SW 1271 (cell line): Measurements from ENCODE around the gene CASKIN1.
A peak's percentile ranks its signal among the peaks of the same experiment; 100 is the strongest.
"Not testable (repeated sequence)": the region's sequence is repeated elsewhere in the genome, so short reads cannot be mapped to it uniquely, and the experiment has no call there.

Experiments used
- DNase-seq, 2 experiments: peaks; one replicate each; lab custom pipeline; 2025; lab: John Stamatoyannopoulos, UW

Gene CASKIN1

GRCh38 chr16:2133797-2134196, 62.6 kb downstream of the CASKIN1 start:
- DNase-seq, result not testable (repeated sequence)

GRCh38 chr16:2129890-2130447, 66.4 kb downstream of the CASKIN1 start:
- DNase-seq, result not testable (repeated sequence)

DNA sequence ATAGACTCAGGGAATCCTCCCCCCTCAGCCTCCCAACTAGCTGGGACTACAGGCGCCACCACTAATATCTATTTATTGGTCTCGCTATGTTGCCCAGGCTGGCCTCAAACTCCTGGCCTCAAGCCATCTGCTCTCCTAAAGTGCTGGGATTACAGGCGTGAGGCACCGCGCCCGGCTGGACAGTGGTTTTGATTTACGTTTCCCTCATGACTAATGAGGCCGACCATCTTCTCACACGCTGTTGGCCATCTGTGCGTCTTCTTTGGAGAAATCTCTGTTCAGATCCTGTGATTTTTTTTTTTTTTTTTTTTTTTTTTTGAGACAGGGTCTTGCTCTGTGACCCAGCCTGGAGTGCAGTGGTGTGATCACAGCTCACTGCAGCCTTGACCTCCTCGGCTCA, 67.2 kb downstream of the CASKIN1 start:
- DNase-seq, result not testable (repeated sequence)

DNA sequence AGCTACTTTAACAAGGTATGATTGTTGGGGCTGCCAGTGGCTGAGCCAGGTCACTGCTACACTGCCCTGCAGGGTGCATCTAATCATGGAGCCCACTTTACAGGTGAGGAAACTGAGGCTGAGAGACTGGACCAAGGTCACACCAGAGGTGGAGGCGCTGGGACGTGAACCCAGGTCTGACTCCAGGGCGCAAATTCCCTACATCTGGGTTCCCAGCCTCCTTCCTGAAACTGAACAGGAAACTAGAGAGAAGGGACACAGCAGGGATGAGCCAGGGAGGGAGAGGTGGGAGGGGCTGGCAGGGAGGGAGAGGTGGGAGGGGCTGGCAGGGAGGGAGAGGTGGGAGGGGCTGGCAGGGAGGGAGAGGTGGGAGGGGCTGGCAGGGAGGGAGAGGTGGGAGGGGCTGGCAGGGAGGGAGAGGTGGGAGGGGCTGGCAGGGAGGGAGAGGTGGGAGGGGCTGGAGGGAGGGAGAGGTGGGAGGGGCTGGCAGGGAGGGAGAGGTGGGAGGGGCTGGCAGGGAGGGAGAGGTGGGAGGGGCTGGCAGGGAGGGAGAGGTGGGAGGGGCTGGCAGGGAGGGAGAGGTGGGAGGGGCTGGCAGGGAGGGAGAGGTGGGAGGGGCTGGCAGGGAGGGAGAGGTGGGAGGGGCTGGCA, 68.7 kb downstream of the CASKIN1 start:
- DNase-seq, result peak in 1 of 2 experiments; percentile 17
